ENCODE data around the gene SAMD5.
A peak's percentile ranks its signal among the peaks of the same experiment; 100 is the strongest.

Gene SAMD5

DNA sequence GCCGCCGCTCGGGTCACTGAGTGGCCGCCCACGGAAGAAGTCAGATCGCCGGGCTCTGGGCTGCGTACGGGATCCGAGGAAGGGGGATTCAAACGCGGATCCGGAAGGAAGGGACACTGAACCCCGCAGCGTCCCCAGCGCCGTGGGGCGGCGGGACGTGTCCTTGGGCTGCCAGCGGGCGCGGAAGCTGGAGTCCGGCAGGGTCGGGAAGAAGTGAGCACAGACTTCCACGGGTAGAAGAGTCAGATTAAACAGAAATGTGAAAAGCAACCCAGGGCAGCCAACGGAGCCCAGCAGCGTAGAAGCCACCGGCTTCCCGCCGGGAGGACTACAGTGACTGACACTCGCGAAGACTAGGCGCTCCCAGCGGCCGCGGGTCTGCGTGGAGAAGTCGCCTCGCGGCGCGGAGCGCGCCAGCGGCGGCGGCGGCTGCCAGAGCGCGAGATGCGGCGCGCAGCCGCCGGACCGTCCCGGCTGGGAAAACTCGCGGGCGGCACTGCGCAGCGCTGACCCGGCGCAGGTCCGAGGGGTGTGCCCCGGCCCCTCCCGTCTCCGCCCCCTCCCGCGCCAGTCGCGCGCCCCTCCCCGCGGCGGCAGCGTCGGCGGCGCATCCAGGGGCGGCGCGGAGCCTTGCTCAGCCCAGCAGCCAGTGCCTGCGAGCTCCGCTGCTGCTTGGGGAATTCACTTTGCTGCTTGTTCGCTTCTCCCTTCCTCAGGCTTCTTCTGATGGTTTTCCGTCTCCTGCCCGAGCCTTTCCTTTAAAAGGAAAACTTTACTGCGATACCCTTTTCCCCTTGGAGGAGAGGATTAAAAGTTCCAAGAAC lies at the start of gene SAMD5:
Gene SAMD5 (plus strand): TSS at position 649 of the 824 bp plus-strand sequence. CDS start 239 bp downstream, outside the sequence.
- DNase-seq (ENCODE audit: low read depth): no peak

DNA sequence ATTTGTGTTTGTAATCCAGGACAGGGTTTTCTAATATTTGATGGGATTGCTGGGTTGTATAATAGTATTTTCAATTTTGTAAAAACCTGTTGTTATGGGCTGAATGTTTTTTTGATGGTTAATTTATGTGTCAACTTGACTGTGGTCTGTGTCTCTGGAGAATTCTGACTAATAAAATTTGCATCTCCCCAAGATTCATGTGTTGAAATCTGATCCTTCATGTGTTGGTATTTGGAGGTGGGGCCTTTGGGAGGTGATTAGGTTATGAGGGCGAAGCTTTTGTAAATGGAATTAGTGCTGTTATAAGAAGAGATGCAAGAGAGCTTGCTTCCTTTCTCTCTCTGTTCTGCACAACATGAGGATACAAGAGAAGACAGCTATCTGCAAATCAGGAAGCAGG lies 48.7 kb upstream of the SAMD5 start:
- no peak for DNase-seq (ENCODE audit: low read depth)

DNA sequence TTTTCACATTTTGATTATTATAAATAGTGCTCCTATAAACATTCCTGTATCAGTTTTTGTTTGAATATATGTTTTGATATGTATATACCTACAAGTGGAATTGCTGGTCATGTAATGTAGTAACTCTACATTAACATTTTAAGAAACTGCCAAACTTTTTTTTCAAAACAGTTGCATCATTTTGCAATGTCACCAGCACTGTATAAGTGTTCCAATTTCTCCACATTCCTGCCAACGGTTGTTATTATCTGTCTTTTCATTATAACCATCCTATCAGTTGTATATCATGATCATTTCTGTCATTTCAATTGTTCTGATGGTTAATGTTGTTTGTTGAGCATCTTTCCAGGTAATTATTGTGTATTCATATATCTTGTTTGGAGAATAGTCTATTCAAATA lies 44.8 kb upstream of the SAMD5 start:
- no peak for DNase-seq (ENCODE audit: low read depth)

- DNase-seq (ENCODE audit: low read depth): no peak
Measured at GRCh38 chr6:147467428-147467827, 41.1 kb upstream of the SAMD5 start.

DNA sequence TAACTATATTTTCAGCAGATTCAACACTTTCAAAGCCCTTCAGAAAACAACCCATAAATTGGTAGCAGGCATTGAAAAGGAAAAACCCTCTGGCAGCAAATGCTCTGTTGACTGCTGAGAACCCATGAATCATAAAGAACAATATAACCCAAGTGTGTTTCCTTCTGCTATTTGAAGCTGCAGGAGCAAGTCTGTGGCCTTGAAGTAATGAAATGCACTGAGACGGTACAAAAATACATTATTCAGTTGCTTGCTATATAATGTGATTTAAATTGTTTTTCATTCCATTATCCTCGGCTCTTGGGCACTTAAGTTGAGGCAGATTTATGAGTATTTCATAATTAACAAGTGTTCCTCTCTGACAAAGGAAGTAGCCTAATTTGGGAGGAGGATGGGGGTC lies 40.6 kb upstream of the SAMD5 start:
- DNase-seq (ENCODE audit: low read depth): no peak

GRCh38 chr6:147468634-147469033 lies 39.9 kb upstream of the SAMD5 start:
- no peak for DNase-seq (ENCODE audit: low read depth)

DNA sequence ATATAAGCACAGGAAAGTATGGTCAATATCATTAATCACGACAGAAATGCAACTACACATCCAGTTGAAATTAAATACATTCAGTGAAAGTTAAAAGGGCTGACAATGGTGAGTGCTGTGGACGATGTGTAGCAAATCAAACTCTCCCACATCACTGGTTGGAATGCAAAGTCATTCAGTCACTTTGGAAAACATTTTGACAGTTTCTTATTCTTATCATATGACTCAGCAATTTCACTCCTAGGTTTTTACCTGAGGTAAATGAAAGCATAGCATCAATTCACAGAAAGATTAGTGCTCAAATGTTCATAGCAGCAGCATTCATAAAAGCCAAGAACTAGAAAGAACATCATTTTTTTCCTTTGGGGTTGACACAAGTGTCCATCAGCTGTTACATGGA lies 28.6 kb upstream of the SAMD5 start:
- DNase-seq (ENCODE audit: low read depth): no peak

DNA sequence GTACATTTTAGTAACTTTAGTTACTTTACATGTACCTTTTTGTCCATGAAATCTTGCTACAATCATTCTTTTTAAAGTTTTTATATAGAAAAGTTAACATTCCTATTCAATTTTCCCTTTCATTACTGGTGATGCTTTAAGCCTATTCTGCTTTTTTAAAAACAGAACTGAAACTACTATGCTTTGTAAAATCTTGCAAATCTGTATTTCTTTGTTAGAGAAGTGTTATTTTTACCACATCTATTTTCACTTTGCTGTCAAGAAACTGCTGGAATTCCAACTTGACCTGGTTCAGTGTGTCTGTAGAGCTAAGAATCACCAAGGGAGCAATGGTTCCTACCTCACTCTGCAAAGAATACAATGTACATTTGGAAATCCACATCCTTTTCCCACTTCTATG lies 21.8 kb upstream of the SAMD5 start:
- DNase-seq (ENCODE audit: low read depth): no peak

GRCh38 chr6:147497472-147497871 lies 11.0 kb upstream of the SAMD5 start:
- no peak for DNase-seq (ENCODE audit: low read depth)

GRCh38 chr6:147503587-147503986 lies 4.9 kb upstream of the SAMD5 start:
- no peak for DNase-seq (ENCODE audit: low read depth)

- no peak for DNase-seq (ENCODE audit: low read depth)
Measured at GRCh38 chr6:147504848-147505247, 3.6 kb upstream of the SAMD5 start.

DNA sequence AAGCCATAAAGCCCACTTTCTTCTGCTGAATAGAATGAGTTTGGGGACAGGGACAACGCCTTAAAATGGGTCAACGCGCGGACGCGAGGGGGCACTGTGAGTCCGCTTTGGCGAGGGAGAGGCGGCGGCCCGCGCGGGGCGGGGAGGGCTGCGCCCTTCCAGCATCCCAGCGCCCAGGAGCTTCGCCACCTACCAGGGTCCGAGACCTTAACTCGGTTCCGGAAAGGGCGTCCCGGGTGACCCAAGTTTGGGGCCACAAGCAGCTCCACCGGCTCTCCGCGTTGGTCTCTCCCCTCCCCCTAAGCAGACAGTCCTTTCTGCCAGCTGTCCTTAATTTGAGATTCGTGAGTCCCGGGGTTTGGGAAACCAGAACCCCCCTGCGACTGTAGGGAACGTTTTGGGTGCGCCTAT lies 1.8 kb upstream of the SAMD5 start:
- peak; percentile 26 for DNase-seq (ENCODE audit: low read depth)

DNA sequence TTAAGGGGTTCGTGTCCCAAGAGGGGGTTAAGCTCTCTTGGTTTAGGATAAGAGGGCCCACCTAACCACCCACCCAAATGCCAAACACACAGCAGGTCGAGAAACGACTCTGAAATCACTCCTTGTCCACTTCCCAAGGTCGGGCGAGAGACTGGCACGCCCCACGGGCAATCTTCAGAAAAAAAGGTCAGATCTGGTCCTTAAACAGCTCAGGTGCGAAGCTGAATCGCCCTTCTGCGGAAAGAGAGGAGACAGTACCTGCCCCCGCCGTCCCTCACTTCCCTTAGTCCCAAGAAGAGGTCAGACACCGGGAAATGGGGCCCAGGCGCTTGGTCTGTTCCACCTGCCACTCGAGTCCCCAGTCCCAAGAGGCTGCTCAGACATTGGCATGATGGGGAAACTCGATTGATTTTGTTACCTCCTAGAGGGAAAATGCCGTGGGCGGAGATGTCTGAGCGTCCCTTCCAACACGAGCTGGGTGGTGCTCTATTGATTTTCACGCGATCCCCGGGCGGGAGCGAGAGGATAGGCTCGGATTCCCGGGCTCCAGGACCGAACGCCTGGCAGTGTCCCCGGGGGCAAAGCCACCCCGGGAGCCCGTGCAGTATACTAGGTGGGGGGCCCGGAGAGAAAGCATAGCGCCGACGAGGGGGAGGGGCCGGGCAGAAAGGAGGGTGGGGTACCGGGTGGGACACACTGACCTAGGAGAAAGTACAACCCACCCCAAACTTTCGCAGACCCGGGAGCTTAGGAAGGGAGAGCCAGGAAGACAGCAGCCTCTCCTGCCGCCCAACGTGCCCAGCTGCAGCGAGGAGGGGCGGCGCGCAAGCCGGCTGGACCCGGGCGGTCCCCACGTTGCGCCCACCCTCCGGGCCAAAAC lies 1.1 kb upstream of the SAMD5 start:
- no peak for DNase-seq (ENCODE audit: low read depth)

DNA sequence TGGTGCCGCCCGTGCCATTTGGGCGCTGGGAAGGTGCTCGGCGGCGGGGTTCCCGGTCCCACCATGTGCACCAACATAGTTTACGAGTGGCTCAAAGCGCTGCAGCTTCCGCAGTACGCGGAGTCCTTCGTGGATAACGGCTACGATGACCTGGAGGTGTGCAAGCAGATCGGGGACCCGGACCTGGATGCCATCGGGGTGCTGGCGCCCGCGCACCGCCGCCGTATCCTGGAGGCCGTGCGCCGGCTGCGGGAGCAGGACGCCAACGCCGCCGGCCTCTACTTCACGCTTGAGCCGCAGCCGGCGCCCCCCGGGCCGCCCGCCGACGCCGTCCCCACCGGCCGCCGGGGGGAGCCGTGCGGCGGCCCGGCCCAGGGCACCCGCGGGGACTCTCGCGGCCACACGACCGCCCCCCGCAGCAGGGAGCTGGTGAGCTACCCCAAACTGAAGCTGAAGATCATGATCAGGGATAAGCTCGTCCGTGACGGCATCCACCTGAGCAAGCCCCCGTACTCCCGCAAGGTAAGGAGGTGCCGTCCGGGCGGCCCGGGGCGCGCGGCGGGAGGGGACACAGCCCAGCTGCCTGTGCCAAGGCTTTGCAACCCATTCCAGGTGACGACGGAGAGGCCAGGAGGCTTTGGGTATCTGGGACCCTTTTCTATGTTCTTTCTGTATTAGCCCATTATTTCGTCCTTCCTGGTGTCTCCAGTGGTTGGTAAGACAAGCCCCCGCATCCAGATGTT lies 547 bp downstream of the SAMD5 start:
- DNase-seq (ENCODE audit: low read depth): no peak

DNA sequence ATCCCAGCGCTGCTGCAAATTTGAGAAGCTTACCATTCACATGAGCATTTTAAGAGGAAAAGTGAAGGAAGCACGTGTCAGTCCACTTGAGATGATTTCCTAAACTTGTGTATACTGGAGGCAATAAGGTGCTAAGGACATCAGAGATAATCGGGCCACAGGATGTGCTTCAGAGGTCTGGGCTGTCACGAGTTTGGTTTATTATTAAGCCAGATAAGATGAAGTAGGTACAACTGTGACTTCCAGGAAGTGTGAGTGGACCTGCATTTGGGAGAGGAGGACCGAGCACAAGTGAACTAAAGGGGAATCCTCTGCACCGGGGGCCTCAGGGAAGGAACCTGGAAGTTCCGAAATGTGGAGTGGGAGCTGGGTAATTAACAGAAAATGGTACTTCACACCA lies 1.4 kb downstream of the SAMD5 start:
- DNase-seq (ENCODE audit: low read depth): no peak

DNA sequence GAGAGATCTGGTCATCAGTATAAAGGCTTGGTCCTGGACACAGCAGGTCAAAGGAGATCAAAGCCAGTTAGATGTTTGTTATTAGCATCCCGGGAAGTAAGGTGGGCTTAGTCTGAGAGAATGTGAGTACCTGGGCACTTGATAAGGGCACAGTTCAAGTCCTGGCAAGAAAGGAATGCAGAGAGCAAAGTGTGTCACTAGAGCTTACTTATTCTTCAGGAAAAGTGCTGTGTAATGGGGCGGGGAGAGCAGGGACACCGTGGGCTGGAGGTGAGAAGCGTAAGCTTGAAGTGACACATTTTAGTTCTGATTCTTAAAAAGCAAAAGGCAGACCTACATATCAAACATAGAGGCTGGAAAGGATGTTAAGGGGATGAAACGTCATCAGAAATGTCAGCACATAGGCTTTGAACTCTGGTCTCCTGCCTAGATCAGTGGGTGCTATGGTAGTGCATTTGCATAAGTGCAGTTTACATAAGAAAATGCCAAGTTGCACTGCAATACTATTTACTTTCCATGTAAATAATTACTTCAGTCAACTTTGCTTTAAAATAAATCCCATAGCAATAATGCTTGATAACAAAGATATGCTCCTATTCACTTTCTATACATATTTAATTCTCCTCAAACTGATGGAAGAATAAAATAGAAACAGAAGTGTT lies 2.6 kb downstream of the SAMD5 start:
- no peak for DNase-seq (ENCODE audit: low read depth)

- no peak for DNase-seq (ENCODE audit: low read depth)
Measured at GRCh38 chr6:147514831-147515230, 6.3 kb downstream of the SAMD5 start.

DNA sequence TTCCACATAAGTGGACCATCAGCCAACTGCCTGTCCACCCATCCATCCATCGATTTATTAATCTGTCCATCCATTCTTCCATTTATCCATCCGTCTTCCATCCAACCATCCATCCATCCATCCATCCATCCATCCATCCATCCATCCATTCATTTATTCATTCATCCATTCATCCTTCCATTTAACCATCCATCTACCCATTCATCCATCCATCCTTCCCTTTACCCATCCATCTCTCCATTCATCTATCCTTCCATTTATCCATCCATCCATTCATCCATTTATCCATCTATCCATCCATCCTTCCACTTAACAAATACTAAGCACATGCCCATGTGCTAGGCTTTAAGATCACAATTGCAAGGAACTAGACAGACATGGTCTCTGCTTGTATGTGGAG lies 6.8 kb downstream of the SAMD5 start:
- no peak for DNase-seq (ENCODE audit: low read depth)

DNA sequence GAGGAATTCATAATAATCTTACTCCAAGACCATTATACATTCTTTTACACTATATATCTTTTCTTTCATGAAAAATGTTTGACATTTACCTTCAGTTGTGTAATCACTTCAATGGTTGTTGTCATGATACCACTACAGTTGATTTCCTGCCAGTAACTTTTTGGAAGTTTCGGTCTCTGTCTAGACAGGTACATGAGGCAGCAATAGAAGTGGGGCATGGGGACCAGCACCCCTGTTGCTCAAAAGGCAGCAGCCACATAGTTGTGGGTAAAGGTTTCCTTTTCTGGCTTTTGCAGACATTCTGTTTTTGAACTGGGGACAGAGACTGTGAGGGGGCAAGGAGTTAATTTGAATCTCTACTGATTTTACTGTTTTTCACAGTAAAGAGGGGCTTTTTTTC lies 14.1 kb downstream of the SAMD5 start:
- DNase-seq (ENCODE audit: low read depth): no peak

- DNase-seq (ENCODE audit: low read depth): no peak
Measured at GRCh38 chr6:147525519-147526209, 17.2 kb downstream of the SAMD5 start.

DNA sequence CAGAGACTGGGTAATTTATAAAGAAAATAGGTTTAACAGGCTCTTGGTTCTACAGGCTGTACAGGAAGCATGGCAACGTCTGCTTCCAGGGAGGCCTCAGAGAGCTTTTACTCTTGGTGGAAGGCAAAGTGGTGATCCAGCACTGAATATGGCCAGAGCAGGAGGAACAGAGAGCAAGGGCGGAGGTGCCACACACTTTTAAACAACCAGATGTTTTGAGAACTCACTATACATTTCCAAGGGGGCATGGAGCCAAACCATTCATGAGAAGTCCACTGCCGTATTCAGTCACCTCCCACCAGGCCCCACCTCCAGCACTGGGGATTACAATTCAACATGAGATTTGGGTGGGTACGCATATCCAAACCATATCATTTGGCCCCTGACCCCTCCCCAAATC lies 18.7 kb downstream of the SAMD5 start:
- DNase-seq (ENCODE audit: low read depth): no peak

Measured in stimulated activated CD8-positive, alpha-beta memory T cell treated with anti-CD3 and anti-CD28 coated beads, Interleukin-7, amount 100 ng/mL, for 24 hours (primary cell).